Sigmoid colon (tissue), 7 donors: ENCODE measurements around the gene KRT5. TPM values are rescaled to one million over a fixed set of nuclear protein-coding genes. Genes with fewer than 3 reads are reported as not detected.

Experiments
- DNase-seq: peaks from one replicate; pipeline ENCODE4 v3.0.0-alpha.2; 2019
- H3K27ac ChIP-seq, 4 donors: fragments of 200-600 bp; sonication (generic); one replicate each; pipeline ENCODE4 v1.5.1; 2016 to 2019; ENCODE audit warnings: mild to moderate bottlenecking in 1 of 4
- H3K27me3 ChIP-seq, 3 donors: fragments of 200-600 bp; sonication (generic); one replicate each; pipeline ENCODE4 v1.5.1; 2019; ENCODE audit warnings: mild to moderate bottlenecking in 1 of 3
- H3K36me3 ChIP-seq, 4 donors: fragments of 200-600 bp; sonication (generic); one replicate each; pipeline ENCODE4 v1.5.1; 2016 to 2019
- H3K4me1 ChIP-seq, 4 donors: fragments of 200-600 bp; sonication (generic); one replicate each; pipeline ENCODE4 v1.5.1; 2017 to 2019
- H3K4me3 ChIP-seq, 4 donors: fragments of 200-600 bp; sonication (generic); one replicate each; pipeline ENCODE4 v1.5.1; 2017 to 2019; ENCODE audit warnings: mild to moderate bottlenecking in 2 of 4, moderate library complexity in 1 of 4
- H3K9me3 ChIP-seq, 4 donors: fragments of 200-600 bp in 3 of 4; sonication (generic) in 3 of 4; one replicate each; pipeline versions ENCODE4 v1.5.1 to v1.6.1; 2013 to 2019
- EP300 ChIP-seq, 4 donors: sonication (generic); formaldehyde crosslinking; IDR thresholded peaks; one replicate each; pipeline ENCODE4 v1.6.1; 2017; ENCODE audit warnings: antibody characterized with exemption in 4 of 4
- POLR2A ChIP-seq, 2 donors: fragments of 450-650 bp; IDR thresholded peaks; one replicate each; pipeline ENCODE4 v1.6.1; 2016; ENCODE audit warnings: antibody characterized with exemption in 2 of 2, mild to moderate bottlenecking in 2 of 2, moderate library complexity in 2 of 2
- POLR2AphosphoS5 ChIP-seq, 4 donors: sonication (generic); formaldehyde crosslinking; IDR thresholded peaks; one replicate each; pipeline ENCODE4 v1.6.1; 2017; ENCODE audit warnings: antibody characterized with exemption in 4 of 4
- WGBS, 2 donors: extraction: QIAGEN DNeasy Blood & Tissue Kit; methylation state at CpG; one replicate each; pipeline ENCODE4 v1.1.7; 2013; 5-methylcytosine and 5-hydroxymethylcytosine counted together
- intact Hi-C: fragments of 100-400 bp; cut with DNase I; formaldehyde crosslinking; loops from one replicate; pipeline ENCODE4 v1.15.1; 2023
- polyA plus RNA-seq, 3 donors: library from polyadenylated mRNA; stranded (reverse); fragments of 200-250 nt; gene quantifications; one replicate each; pipeline ENCODE4 v1.2.3, GENCODE V29; 2013
- total RNA-seq, 4 donors: library from RNA; depleted of rRNA; stranded (reverse); fragments of >200 nt; gene quantifications; one replicate each; pipeline ENCODE4 v1.1.0, GENCODE V29; 2016
- TF ChIP-seq, protein P1 (sequence below), 4 experiments: fragments of 450-650 bp in 3 of 4; fragments of 200-600 bp in 1 of 4; IDR thresholded peaks; one replicate each; pipeline ENCODE4 v1.5.1; 2016 to 2019; ENCODE audit warnings: antibody characterized with exemption in 4 of 4, mild to moderate bottlenecking in 3 of 4, moderate library complexity in 2 of 4
- donor health status: healthy with polysubstance abuse.
- donor health status: Bipolar disorder and iron deficiency.
- donor health status: healthy.

KRT5 gene
- total and polyA plus RNA-seq, 7 donors, result 0.36 to 7.8 (median 1.1) TPM; not detected in 4

DNA sequence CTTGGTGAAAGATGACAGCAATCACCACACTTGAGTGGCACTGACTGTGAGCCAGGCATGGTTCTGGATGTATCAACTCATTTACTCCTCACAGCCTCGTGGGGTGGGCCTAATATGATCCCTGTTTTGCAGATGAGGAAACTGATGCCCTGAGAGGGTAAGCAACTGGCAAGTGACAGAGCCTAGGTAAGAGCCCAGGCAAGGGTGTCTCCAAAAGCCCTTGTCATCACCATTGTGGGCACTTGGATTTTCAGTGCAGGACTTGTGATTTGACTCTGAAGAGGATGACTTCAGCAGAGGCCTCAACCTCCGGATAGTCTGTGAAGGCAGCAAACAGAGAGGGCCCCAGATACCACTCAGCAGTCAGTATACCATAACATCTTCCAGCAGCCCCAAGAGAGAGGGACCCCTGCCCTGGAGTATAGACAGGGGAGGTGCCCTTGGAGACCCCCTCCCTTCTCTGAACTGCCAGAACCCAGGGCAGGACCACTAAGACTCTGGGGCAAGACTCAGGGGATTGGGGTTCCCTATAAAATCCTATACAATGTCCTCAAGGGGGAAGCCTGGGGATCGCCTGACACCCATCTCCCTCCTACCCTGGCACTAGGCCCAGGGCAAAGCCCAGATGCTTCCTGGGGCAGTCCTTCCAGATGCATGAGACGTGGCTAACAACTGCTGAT lies 7.1 kb upstream of the KRT5 start:
- WGBS, 2 donors, result 54 to 77% methylated on average over 4 of the region's 4 CpGs
- no peak for DNase-seq
- TF ChIP-seq EP300 (IDR thresholded peaks at IDR 0.05) (no peak), POLR2A (IDR thresholded peaks at IDR 0.05) (no peak), POLR2AphosphoS5 (IDR thresholded peaks at IDR 0.05) (no peak)
- TF ChIP-seq, protein P1, sequence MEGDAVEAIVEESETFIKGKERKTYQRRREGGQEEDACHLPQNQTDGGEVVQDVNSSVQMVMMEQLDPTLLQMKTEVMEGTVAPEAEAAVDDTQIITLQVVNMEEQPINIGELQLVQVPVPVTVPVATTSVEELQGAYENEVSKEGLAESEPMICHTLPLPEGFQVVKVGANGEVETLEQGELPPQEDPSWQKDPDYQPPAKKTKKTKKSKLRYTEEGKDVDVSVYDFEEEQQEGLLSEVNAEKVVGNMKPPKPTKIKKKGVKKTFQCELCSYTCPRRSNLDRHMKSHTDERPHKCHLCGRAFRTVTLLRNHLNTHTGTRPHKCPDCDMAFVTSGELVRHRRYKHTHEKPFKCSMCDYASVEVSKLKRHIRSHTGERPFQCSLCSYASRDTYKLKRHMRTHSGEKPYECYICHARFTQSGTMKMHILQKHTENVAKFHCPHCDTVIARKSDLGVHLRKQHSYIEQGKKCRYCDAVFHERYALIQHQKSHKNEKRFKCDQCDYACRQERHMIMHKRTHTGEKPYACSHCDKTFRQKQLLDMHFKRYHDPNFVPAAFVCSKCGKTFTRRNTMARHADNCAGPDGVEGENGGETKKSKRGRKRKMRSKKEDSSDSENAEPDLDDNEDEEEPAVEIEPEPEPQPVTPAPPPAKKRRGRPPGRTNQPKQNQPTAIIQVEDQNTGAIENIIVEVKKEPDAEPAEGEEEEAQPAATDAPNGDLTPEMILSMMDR (IDR thresholded peaks at IDR 0.05), result no peak
- peaks cover 0 to 8% (median 4%) of the 10 kb centered on the region in 4 donors for H3K4me1 ChIP-seq
- H3K27ac ChIP-seq, result no peak overlapping the region
- intact Hi-C loops, result no loop called here
- H3K9me3 ChIP-seq, result no peaks in the 10 kb centered on the region
- no peaks in the 10 kb centered on the region for H3K36me3 ChIP-seq
- no peaks in the 10 kb centered on the region for H3K27me3 ChIP-seq
- no peak overlapping the region for H3K4me3 ChIP-seq

DNA sequence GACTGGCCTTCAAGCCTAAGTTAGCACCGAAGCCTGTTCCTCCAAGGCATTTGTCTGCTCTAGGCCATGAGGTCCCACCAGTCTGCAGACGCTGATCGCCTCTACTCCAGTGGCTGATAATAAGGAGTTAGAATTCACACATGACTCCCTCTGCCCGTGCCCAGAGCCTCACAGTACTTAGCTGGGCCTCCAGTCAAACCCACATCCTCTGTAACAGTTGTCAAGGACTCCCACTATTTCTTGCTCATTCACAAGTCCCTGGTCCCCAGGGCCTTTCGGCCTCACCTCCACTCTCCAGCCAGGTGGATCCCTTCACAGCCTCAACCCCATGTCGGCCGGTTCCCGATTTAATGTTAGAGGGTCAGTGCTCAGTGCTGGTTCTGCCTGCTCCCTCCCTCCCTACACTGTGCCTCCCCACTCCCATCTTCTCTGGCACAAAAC lies 6.3 kb upstream of the KRT5 start:
- no peak overlapping the region for H3K4me3 ChIP-seq
- H3K9me3 ChIP-seq, result no peaks in the 10 kb centered on the region
- H3K27ac ChIP-seq, result no peak overlapping the region
- no peak for DNase-seq
- H3K4me1 ChIP-seq, result peaks cover 0 to 15% (median 7%) of the 10 kb centered on the region in 4 donors
- whole genome bisulfite sequencing, 2 donors, result 77 to 81% methylated on average over 8 of the region's 8 CpGs
- no peaks in the 10 kb centered on the region for H3K36me3 ChIP-seq
- no peaks in the 10 kb centered on the region for H3K27me3 ChIP-seq
- TF ChIP-seq EP300 (IDR thresholded peaks at IDR 0.05) (no peak), POLR2A (IDR thresholded peaks at IDR 0.05) (no peak), POLR2AphosphoS5 (IDR thresholded peaks at IDR 0.05) (no peak)
- TF ChIP-seq, protein P1 (IDR thresholded peaks at IDR 0.05), result no peak
- intact Hi-C loops, result no loop called here

DNA sequence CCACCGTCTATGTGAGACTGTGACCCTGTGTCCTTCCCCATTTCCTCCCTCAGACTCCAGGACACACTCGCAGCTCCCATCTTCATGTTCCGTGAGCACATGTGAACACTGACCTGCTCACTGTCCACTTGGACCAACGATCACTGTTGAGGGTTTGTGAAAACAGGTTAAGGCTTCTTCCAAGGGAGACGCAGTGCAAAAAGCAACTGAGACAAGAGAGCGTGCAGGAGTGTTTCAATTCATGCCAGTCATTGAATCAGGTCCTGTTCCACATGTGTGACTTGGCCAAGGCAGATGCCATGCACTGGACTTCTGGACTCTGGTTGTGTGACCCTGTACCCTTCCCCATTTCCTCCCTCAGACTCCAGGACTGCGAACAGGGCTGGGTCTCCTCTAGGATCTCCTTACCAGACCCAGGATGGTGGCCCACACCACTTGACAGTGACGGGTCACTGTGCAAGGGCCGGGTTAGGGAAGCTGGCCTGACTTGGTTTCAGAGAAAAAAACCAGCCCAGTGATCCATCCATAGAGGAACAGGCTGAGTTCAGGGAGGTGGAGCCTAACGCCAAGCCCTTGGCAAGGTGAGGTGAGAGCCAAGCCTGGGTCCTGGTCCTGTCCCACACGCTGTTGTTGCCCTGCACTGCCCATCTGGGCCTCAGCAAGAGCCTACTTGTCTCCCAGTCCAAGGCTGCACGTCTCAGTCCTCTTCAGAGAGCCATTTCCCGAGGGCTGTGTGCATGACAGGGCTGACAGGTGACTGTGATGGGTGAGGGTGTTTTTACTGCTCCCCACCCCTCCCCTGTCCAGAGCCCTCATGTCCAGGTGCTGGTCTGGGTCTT lies 5.7 kb upstream of the KRT5 start:
- peaks cover 0 to 21% (median 9%) of the 10 kb centered on the region in 4 donors for H3K4me1 ChIP-seq
- no peak overlapping the region for H3K27ac ChIP-seq
- intact Hi-C loops, result no loop called here
- DNase-seq, result no peak
- no peak overlapping the region for H3K4me3 ChIP-seq
- no peaks in the 10 kb centered on the region for H3K36me3 ChIP-seq
- no peaks in the 10 kb centered on the region for H3K9me3 ChIP-seq
- WGBS, 2 donors, result 84 to 86% methylated on average over 13 of the region's 13 CpGs
- no peaks in the 10 kb centered on the region for H3K27me3 ChIP-seq
- no peak for TF ChIP-seq POLR2A (IDR thresholded peaks at IDR 0.05)
- TF ChIP-seq, protein P1 (IDR thresholded peaks at IDR 0.05), result no peak
- TF ChIP-seq EP300 (IDR thresholded peaks at IDR 0.05), result no peak
- no peak for TF ChIP-seq POLR2AphosphoS5 (IDR thresholded peaks at IDR 0.05)

DNA sequence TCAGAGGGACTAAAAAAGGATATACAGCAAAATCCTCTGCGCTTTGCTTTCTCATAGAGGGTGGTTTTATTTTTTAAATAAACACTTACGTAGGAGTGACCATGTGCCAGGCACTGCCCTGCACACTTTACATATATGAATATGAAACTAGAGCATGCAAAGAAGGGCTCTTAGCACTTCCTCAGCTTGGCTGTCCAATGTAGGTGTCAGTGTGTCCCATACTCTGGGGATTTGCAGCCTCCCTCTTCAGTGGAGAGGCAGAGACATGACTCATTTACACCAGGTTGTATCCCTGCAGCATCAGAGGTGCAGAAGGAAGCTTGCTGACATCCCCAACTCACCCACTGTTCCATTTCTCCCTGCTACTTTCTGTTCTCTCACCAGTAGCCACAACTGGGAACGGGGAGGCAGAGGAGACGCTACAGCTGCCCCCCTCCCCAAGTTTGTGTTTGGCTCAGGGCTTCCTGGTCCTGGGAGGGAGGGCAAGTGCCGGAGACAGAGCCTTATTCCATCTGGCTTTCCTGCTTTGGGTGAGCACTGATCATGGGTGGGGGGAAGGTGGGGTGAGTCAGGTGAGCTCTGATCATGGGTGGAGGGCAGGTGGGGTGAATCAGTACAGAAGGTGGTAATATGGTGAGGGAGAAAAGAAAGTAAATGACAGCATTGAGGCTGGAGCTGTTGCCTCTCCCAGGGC lies 4.9 kb upstream of the KRT5 start:
- WGBS, 2 donors, result 78 to 83% methylated on average over 5 of the region's 5 CpGs
- TF ChIP-seq POLR2AphosphoS5 (IDR thresholded peaks at IDR 0.05) (no peak), EP300 (IDR thresholded peaks at IDR 0.05) (no peak), POLR2A (IDR thresholded peaks at IDR 0.05) (no peak)
- TF ChIP-seq, protein P1 (IDR thresholded peaks at IDR 0.05), result no peak
- intact Hi-C loops, result no loop called here
- DNase-seq, result no peak
- Histone ChIP-seq H3K27ac (no peak overlapping the region), H3K36me3 (no peaks in the 10 kb centered on the region), H3K27me3 (no peaks in the 10 kb centered on the region), H3K4me1 (peaks cover 0 to 28% (median 9%) of the 10 kb centered on the region in 4 donors), H3K9me3 (no peaks in the 10 kb centered on the region), H3K4me3 (no peak overlapping the region)
